ENCODE data around the gene CCNF.
"Not testable (repeated sequence)": the region's sequence is repeated elsewhere in the genome, so short reads cannot be mapped to it uniquely, and the experiment has no call there.

The CCNF gene

GRCh38 chr16:2429034-2429770, at the start of gene CCNF:
Gene CCNF (plus strand): TSS chr16:2429447. CDS start chr16:2429482, 35 bp downstream.
- DNase-seq (ENCODE audit: low read depth) = peak; percentile 94

DNA sequence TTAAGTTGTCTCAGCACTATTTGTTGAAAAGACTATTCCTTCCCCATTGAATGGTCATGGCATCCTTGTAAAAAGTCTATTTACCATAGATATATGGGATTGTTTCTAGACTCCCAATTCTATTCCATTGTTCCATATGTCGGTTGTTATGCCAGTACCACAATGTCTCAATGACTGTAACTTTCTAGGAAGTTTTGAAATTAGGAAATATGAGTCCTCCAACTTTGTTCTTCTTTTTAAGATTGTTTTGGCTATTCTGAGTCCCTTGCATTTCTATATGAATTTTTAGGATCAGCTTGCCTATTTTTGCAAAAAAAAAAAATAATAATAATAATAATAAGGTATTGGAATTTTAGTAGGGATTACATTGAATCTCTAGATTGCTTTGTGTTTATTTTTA, 45.7 kb upstream of the CCNF start:
- DNase-seq (ENCODE audit: low read depth) = no peak

GRCh38 chr16:2384426-2384825, 44.8 kb upstream of the CCNF start:
- no peak for DNase-seq (ENCODE audit: low read depth)

GRCh38 chr16:2385190-2385836, 43.9 kb upstream of the CCNF start:
- no peak for DNase-seq (ENCODE audit: low read depth)

DNA sequence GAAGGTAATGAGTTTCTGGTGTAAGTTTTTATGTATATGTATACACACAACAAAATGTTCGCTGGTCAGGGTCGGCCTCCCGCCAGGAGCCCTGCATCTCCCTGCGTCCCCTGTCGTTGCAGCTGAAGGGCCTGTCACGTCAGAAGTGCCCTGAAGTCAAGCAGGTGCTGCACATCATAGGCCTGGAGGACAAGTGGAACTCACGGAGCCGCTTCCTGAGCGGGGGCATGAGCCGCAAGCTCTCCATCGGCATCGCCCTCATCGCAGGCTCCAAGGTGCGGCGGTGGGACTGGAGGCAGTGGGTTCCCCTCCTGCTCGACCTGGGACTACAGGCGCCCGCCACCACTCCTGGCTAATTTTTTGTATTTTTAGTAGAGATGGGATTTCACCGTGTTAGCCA, 43.3 kb upstream of the CCNF start:
- not testable (repeated sequence) for DNase-seq (ENCODE audit: low read depth)

DNA sequence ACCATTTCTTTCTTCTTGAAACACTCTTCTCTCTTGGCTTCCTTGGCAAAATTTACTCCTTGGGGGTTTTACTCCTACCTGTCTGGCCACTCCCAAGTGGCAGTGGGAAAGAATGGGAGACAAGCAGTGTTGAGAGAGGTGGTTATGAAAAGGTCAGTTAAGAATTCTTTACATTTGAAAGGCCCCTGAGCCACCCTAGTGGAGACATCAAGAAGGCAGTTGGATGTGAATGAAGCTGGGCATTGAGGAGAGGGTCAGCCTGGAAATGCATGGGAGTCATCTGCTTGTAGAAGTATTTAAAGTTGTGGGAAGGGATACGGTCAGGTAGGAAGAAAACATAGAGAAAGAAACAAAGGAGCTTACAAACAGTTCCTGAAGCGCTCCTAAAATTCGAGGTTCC, 42.3 kb upstream of the CCNF start:
- DNase-seq (ENCODE audit: low read depth) = no peak

DNA sequence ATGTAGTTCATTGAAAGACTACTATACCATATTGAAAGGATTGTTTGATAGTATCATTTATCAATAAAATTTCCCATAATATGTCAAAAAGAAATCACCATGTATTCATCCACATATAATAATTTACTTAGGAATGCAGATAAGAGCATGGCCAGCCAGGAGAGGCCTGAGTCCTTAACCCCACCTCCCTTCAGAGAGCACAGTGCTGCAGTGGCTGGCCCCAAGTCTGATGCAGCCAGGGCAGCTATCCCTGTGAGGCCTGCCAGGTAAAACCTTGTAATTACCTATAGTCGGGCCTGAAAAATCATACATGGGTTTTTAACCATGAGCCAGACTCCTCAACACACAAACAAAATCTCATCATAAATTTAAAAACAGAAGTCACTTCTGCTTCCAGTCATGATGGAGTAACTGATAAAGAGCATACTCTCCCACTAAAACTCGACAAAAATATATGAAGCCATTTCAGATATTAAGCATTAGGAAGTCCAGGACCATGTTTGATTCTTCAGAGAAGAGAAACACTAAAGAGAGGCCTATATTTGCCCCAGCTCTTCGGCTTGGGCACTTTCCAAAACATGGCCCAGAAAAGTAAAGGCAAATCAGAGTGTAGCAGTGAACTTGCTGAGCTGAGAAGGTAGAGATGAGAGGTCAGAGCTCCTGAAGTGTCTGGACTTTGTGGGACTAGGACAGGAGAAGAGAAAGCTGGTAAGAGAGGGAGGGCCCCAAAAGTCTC, 40.9 kb upstream of the CCNF start:
- DNase-seq (ENCODE audit: low read depth) = no peak

DNA sequence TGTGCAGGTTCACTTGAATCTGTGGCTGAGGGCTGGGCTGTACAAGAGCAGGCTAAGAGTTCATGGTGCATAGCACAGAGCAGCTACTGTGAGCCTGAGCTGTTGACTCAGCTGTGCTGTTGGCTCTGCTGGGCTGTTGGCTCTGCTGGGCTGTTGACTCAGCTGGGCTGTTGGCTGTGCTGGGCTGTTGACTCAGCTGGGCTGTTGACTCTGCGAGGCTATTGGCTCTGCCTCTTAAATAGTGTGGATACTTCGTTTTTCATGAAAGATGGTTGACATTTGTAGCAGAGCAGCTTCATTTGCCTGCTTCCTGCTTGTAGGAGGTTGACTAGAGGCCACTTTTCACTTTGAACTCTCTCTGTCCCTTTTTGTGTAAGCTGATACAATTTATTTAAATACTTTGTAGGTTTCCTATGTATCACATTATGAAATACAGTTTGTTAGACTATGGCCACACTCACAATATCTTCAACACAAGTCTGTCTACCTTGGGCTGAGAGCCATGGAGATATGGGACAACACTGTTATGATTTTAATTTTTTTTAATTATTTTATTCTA, 40.3 kb upstream of the CCNF start:
- peak; percentile 20 for DNase-seq (ENCODE audit: low read depth)

DNA sequence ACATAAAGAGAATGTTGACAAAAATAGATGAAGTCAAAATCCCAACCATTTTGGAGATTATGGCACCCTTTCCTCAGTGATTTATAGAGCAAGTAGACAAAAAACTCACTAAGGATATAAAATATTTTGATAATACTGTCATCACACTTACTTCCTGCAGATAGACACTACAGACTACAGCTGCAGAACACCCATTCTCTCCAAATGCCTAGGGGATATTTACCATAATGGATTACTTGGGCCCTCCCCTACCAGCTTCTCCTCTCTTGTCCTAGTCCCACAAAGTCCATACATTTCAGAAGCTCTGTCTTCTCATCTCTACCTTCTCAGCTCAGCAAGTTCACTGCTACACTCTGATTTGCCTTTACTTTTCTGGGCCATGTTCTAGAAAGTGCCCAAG, 37.2 kb upstream of the CCNF start:
- no peak for DNase-seq (ENCODE audit: low read depth)

GRCh38 chr16:2398520-2398919, 30.7 kb upstream of the CCNF start:
- no peak for DNase-seq (ENCODE audit: low read depth)

GRCh38 chr16:2404099-2404498, 25.1 kb upstream of the CCNF start:
- DNase-seq (ENCODE audit: low read depth) = no peak

DNA sequence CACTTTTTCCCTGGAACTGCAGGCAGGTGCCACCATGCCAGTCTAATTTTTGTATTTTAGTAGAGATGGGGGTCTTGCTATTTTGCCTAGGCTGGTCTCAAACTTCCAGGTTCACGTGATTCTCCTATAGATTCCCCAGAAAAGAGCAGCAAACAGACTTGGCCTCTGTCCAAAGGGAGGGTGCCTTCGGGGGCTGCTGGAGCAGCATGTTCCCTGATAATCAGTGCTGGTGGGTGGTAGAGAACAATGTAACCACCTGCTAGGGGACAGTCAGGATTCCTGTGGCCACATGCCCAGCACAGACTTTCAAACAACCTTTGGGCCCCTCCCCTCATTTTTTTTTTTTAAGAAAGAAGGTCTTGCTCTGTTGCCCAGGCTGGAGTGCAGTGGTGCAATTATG, 14.2 kb upstream of the CCNF start:
- no peak for DNase-seq (ENCODE audit: low read depth)

DNA sequence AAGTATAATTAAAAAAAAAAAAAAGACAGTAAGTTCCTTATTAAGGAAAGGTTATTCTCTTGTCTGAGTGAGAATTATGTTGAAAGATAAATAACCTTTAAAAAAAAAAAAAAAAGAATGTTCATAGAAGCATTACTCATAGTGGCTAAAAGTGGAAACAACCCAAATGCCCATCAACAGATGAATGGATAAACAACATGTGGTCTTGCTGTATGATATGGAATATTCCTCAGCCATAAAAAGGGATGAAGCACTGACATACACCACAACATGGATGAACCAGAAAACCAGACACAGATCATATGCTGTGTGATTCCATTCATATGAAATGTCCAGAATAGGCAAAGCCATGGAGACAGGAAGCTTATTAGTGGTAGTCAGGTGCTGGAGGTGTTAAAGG, 9.2 kb upstream of the CCNF start:
- no peak for DNase-seq (ENCODE audit: low read depth)

- DNase-seq (ENCODE audit: low read depth) = no peak
Observed at GRCh38 chr16:2422123-2422867, 7.0 kb upstream of the CCNF start.

GRCh38 chr16:2424061-2425007, 4.9 kb upstream of the CCNF start:
- no peak for DNase-seq (ENCODE audit: low read depth)

DNA sequence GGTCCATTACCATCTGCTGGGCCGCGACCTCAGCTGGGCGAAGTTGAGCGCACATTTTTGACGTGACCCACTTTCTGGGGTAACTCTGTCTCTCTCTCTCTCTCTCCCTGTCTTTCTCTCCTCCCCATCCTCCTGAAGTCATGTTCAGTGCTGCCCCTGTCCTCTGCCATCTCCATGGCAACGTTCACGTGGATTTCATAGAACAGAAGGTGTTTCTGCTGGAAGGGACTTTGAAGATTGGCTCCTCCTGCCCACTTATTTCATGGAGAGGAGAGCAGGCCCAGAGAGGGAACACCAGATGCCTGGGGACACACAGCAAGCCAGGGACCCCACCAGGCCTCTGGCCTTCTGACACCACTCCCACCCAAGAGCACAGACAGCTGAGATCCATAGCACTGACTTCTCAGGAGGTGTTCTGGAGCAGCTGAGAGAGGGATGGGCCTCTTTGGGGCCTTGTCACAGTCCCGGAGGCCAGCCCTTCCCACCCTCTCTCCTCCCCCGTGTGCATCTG, 4.2 kb upstream of the CCNF start:
- no peak for DNase-seq (ENCODE audit: low read depth)

GRCh38 chr16:2425825-2426430, 3.3 kb upstream of the CCNF start:
- no peak for DNase-seq (ENCODE audit: low read depth)

DNA sequence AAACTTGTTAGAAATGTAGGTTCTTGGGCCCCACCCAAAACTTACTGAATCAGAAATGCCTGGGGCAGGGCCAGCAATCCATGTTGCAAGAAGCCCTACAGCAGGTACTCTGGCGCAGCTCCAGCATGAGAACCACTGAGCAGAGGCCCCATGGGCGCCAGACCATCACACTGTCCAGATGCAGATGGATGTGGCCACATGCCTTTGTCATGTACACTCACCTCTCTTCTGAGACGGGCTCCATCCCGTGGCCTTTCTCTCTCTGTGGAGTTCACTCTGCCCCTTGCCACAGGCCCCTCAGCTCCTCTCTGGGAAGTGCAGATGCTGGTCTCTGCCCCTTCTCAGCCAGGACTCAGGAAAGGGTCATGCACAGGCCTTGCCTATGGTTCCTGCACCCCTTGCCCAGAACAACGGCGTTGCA, 2.3 kb upstream of the CCNF start:
- no peak for DNase-seq (ENCODE audit: low read depth)

- no peak for DNase-seq (ENCODE audit: low read depth)
Observed at GRCh38 chr16:2427526-2427925, 1.7 kb upstream of the CCNF start.

- no peak for DNase-seq (ENCODE audit: low read depth)
Observed at GRCh38 chr16:2428051-2428783, 1.0 kb upstream of the CCNF start.
